Smooth muscle cell (in vitro differentiated cells): Measurements from ENCODE around the gene RCVRN. TPM values are rescaled to one million over a fixed set of nuclear protein-coding genes. Genes with fewer than 3 reads are reported as not detected.

ENCODE experiments used
- DNase-seq: peaks from one replicate; lab custom pipeline; 2025; ENCODE audit not compliant: unreplicated experiment; lab: John Stamatoyannopoulos, UW
- H2AFZ ChIP-seq: fragments of 200-600 bp; sonication (generic); 2 replicates; pipeline ENCODE4 v1.6.0; 2016; ENCODE audit warnings: antibody characterized with exemption, low read depth, mild to moderate bottlenecking
- H3F3A ChIP-seq: fragments of 200-600 bp; sonication (generic); 2 replicates; pipeline ENCODE4 v1.6.0; 2017; ENCODE audit warnings: antibody characterized with exemption, low read depth
- H3K27ac ChIP-seq: fragments of 200-600 bp; sonication (generic); 2 replicates; pipeline ENCODE4 v1.5.1; 2016; ENCODE audit warnings: low read depth, mild to moderate bottlenecking
- H3K27me3 ChIP-seq: fragments of 200-600 bp; sonication (generic); 2 replicates; pipeline ENCODE4 v1.6.1; 2016; ENCODE audit warnings: low read depth, mild to moderate bottlenecking
- H3K36me3 ChIP-seq: fragments of 200-600 bp; sonication (generic); 2 replicates; pipeline ENCODE4 v1.5.1; 2016; ENCODE audit warnings: low read depth
- H3K4me1 ChIP-seq: fragments of 200-600 bp; sonication (generic); 2 replicates; pipeline ENCODE4 v1.5.1; 2016; ENCODE audit warnings: low read depth
- H3K4me2 ChIP-seq: fragments of 200-600 bp; sonication (generic); 2 replicates; pipeline ENCODE4 v1.6.0; 2016; ENCODE audit warnings: mild to moderate bottlenecking
- H3K4me3 ChIP-seq: fragments of 200-600 bp; sonication (generic); 2 replicates; pipeline ENCODE4 v1.5.1; 2016; ENCODE audit warnings: mild to moderate bottlenecking
- H3K79me2 ChIP-seq: fragments of 200-600 bp; sonication (generic); 2 replicates; pipeline ENCODE4 v1.6.0; 2016; ENCODE audit warnings: low read depth, mild to moderate bottlenecking
- H3K9ac ChIP-seq: fragments of 200-600 bp; sonication (generic); 2 replicates; pipeline ENCODE4 v1.6.0; 2016; ENCODE audit warnings: low read depth
- H3K9me3 ChIP-seq: fragments of 200-600 bp; sonication (generic); replicated peaks from 2 replicates; pipeline ENCODE4 v1.5.1; 2016; ENCODE audit warnings: low read depth
- H4K20me1 ChIP-seq: fragments of 200-600 bp; sonication (generic); 2 replicates; pipeline ENCODE4 v1.6.0; 2016; ENCODE audit warnings: low read depth
- CTCF ChIP-seq: fragments of 200-600 bp; sonication (generic); IDR thresholded peaks from 2 replicates; pipeline ENCODE4 v1.5.1; 2017; ENCODE audit warnings: borderline replicate concordance, mild to moderate bottlenecking, antibody characterized with exemption; ENCODE audit not compliant: insufficient read depth, poor library complexity, severe bottlenecking
- WGBS: methylation state at CpG from one replicate; pipeline ENCODE4 v1.1.7; 2016; ENCODE audit warnings: low lambda C conversion rate; 5-methylcytosine and 5-hydroxymethylcytosine counted together
- polyA plus RNA-seq: library from polyadenylated mRNA; unstranded; fragments of >200 nt; fragmentation: Nextera tagmentation; extraction: Ambion mirVana; gene quantifications from 2 replicates; pipeline ENCODE4 v1.2.1, GENCODE V29; 2016
- total RNA-seq: library from RNA; depleted of rRNA; stranded (reverse); fragments of >200 nt; gene quantifications from 2 replicates; pipeline ENCODE4 v1.2.3, GENCODE V29; 2014

The RCVRN gene
- total and polyA plus RNA-seq, 2 experiments from 2014 or later, result 3.2 to 4.0 TPM

- WGBS, result 77% methylated on average over 4 of the region's 4 CpGs
- Histone ChIP-seq H3F3A (no peaks in the 10 kb centered on the region), H2AFZ (no peak overlapping the region), H3K4me1 (no peaks in the 10 kb centered on the region), H3K4me3 (no peak overlapping the region), H3K27me3 (no peaks in the 10 kb centered on the region), H3K27ac (no peak overlapping the region), H3K36me3 (no peaks in the 10 kb centered on the region), H3K4me2 (no peak overlapping the region), H4K20me1 (no peaks in the 10 kb centered on the region), H3K79me2 (no peaks in the 10 kb centered on the region), H3K9me3 (no peaks in the 10 kb centered on the region), H3K9ac (no peak overlapping the region)
- no peak for TF ChIP-seq CTCF
- no peak for DNase-seq
Observed at GRCh38 chr17:9862949-9863348, 42.1 kb downstream of the RCVRN start.

GRCh38 chr17:9862220-9862619, 42.9 kb downstream of the RCVRN start:
- TF ChIP-seq CTCF, result no peak
- no peaks in the 10 kb centered on the region for H3K9me3 ChIP-seq
- H3K9ac ChIP-seq, result no peak overlapping the region
- no peak overlapping the region for H3K4me2 ChIP-seq
- no peak overlapping the region for H2AFZ ChIP-seq
- H3K79me2 ChIP-seq, result no peaks in the 10 kb centered on the region
- H3K36me3 ChIP-seq, result no peaks in the 10 kb centered on the region
- no peaks in the 10 kb centered on the region for H3F3A ChIP-seq
- DNase-seq, result no peak
- H3K27me3 ChIP-seq, result no peaks in the 10 kb centered on the region
- H3K27ac ChIP-seq, result no peak overlapping the region
- no peak overlapping the region for H3K4me3 ChIP-seq
- H4K20me1 ChIP-seq, result no peaks in the 10 kb centered on the region
- no peaks in the 10 kb centered on the region for H3K4me1 ChIP-seq
- 75% methylated on average over 1 of the region's 1 CpG for WGBS

GRCh38 chr17:9860851-9861250, 44.2 kb downstream of the RCVRN start:
- WGBS, result 88% methylated on average over 7 of the region's 7 CpGs
- Histone ChIP-seq H3K4me1 (no peaks in the 10 kb centered on the region), H2AFZ (no peak overlapping the region), H3K27me3 (no peaks in the 10 kb centered on the region), H3K9me3 (no peaks in the 10 kb centered on the region), H4K20me1 (no peaks in the 10 kb centered on the region), H3K9ac (no peak overlapping the region), H3K4me2 (no peak overlapping the region), H3K36me3 (no peaks in the 10 kb centered on the region), H3K4me3 (no peak overlapping the region), H3K27ac (no peak overlapping the region), H3K79me2 (no peaks in the 10 kb centered on the region), H3F3A (no peaks in the 10 kb centered on the region)
- TF ChIP-seq CTCF, result no peak
- DNase-seq, result no peak

- Histone ChIP-seq H3K27ac (no peak overlapping the region), H2AFZ (no peak overlapping the region), H3K36me3 (no peaks in the 10 kb centered on the region), H3K4me2 (no peak overlapping the region), H3K9me3 (no peaks in the 10 kb centered on the region), H4K20me1 (no peaks in the 10 kb centered on the region), H3K4me1 (no peaks in the 10 kb centered on the region), H3K9ac (no peak overlapping the region), H3K27me3 (no peaks in the 10 kb centered on the region), H3K79me2 (no peaks in the 10 kb centered on the region), H3F3A (no peaks in the 10 kb centered on the region), H3K4me3 (no peak overlapping the region)
- TF ChIP-seq CTCF, result no peak
- 92% methylated on average over 5 of the region's 5 CpGs for WGBS
- DNase-seq, result no peak
Observed at GRCh38 chr17:9859781-9860180, 45.3 kb downstream of the RCVRN start.
